ENCODE measurements around the gene WDSUB1.

Gene WDSUB1

DNA sequence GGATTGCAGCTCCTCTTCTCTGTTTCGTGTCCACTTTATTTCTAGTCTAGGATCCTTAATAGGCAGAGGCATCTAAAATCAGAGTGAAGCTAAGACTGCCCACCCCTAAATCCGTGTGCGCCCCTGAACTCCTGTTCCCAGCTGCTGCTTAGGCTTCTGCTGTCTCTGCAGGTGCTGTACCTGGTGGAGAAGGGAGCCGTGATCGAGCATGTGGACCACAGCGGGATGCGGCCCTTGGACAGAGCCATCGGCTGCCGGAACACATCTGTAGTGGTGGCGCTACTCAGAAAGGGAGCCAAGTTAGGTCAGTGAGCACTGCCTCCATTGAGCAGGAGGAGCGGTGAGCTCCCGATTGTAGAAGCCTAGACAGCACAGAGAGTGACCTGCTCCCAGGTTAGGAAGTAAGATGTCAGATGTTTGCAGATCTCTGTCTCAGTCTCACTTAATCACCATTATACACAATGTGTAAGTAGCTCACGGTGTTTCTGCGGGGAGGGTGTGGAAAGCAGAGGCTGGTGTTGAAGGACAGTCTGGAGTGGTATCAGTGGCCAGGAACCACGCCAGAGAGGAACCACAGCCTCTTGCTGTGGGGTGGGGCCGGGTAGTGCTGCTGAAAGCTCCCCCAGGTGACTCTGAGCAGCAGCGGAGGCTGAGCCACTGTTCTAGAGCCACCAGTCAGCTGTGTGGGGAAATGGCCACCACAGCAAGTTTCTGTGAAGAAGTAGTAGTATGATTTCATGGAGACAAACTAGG, 62.3 kb downstream of the WDSUB1 start:
- H3K4me2 ChIP-seq, result no peak overlapping the region
- no peaks in the 10 kb centered on the region for H3K27me3 ChIP-seq
- peaks cover 5 to 33% (median 16%) of the 10 kb centered on the region in 10 experiments; a peak in 17 of 20 replicates for H3K4me1 ChIP-seq
- H3K4me3 ChIP-seq, result no peak overlapping the region
- no peak for TF ChIP-seq Cebpa-rat (IDR thresholded peaks at IDR 0.05)
- H4K20me1 ChIP-seq, result no peaks in the 10 kb centered on the region
- peaks cover 0 to 2% (median 0%) of the 10 kb centered on the region in 11 experiments; a peak in 1 of 22 replicates for H3K36me3 ChIP-seq
- H3K9me3 ChIP-seq (replicated peaks in 1 of 11), result no peaks in the 10 kb centered on the region
- H3K9ac ChIP-seq, result no peak overlapping the region
- H3K27ac ChIP-seq, result no peak overlapping the region

DNA sequence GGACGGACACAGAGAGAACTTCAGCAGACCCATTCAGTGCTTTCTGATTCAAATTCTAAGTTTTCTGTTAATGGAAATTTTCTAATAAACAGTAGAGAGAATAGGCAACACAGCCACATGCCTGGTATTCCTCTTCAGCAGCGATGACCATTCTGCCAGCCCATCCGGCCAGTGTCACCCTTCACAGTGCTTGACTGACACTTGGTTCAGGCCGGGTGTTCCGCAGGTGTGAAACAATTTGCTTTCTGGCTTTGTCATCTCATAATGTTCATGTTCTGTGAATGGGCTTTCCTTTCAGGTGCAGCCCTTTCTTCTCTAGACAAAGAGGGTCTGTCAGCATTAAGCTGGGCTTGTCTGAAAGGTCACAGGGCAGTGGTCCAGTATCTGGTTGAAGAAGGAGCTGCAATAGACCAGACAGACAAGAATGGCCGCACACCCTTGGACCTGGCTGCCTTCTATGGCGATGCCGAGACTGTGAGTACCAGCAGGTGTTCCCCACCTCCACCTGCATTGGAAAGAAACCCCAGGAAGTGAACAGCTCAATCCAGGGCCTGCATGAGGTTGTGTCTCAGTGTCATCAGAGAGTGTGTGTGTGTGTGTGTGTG, 67.0 kb downstream of the WDSUB1 start:
- H3K4me1 ChIP-seq, result peaks cover 0 to 11% (median 0%) of the 10 kb centered on the region in 10 experiments; a peak in 4 of 20 replicates
- H3K27ac ChIP-seq, result no peak overlapping the region
- H3K9me3 ChIP-seq (replicated peaks in 1 of 11), result peaks cover 0 to 15% (median 10%) of the 10 kb centered on the region in 11 experiments; a peak in 16 of 22 replicates
- no peak for TF ChIP-seq Cebpa-rat (IDR thresholded peaks at IDR 0.05)
- H4K20me1 ChIP-seq, result no peaks in the 10 kb centered on the region
- H3K36me3 ChIP-seq, result no peaks in the 10 kb centered on the region
- no peak overlapping the region for H3K4me2 ChIP-seq
- no peaks in the 10 kb centered on the region for H3K27me3 ChIP-seq
- no peak overlapping the region for H3K9ac ChIP-seq
- H3K4me3 ChIP-seq, result no peak overlapping the region

DNA sequence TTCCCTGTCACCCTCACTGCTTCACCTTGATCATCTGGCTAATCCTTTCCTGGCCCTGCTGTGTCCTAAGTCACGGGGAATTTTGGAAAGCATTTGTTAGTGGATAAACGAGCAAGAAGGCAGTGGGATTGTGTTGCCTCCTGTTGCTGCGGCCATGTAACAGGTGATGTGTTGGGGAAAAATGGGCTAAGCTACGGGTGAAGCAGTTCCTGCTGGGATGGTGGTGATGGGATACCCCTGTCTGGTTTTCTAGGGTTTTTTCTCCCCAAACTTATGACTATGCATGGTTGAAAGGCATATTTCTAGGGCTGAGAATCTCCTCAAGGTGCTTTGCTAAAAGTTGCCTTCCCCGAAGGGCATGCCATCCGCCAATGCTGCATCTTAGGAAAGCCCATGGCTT, 68.1 kb downstream of the WDSUB1 start:
- no peak for TF ChIP-seq Cebpa-rat (IDR thresholded peaks at IDR 0.05)
- Histone ChIP-seq H3K4me2 (no peak overlapping the region), H3K9ac (no peak overlapping the region), H4K20me1 (no peaks in the 10 kb centered on the region), H3K36me3 (no peaks in the 10 kb centered on the region), H3K4me1 (peaks cover 0 to 21% (median 1%) of the 10 kb centered on the region in 10 experiments; a peak in 9 of 20 replicates), H3K9me3 (replicated peaks in 1 of 11) (peaks cover 0 to 15% (median 10%) of the 10 kb centered on the region in 11 experiments; a peak in 16 of 22 replicates), H3K27me3 (no peaks in the 10 kb centered on the region), H3K4me3 (no peak overlapping the region), H3K27ac (no peak overlapping the region)

DNA sequence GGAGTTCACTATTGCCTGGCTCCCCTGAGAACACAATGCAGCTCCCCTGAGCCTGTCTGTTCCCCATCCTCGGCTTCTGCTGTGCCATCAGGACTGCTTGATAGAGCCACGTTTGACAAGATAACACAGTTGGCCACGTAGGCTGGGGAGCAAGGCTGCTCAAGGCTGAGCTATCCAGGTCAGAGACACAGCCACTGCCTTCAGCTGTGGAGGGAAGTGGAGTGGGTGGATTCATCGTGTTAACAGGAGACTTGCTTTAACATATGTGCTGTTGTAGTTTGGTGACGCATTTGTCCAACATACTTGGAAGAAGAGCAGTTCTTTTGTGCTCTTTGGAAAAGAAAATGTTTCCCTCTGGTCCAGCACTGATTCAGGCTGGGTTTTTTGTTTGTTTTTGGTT, 68.8 kb downstream of the WDSUB1 start:
- Histone ChIP-seq H3K9ac (no peak overlapping the region), H4K20me1 (no peaks in the 10 kb centered on the region), H3K36me3 (no peaks in the 10 kb centered on the region)

DNA sequence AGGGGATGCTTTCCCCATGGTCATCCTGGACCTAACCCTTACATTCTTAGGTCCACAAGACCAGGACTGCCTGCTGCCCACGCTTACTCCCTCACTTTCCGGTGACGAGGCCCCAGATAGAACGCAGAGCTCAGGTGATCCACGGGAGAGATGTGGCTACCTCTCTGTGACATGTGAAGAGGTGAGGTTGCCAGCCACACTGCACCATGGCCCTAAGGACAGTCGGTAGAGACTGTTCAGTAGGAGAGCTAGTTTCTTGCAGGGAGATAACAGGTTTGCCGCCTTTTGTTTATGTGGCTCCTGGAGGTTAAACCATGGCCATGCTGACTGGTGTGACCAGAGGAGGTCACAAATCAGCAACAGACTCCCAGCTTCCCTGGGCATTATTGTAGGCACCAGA, 71.4 kb downstream of the WDSUB1 start:
- peaks cover 11 to 54% (median 30%) of the 10 kb centered on the region in 10 experiments for H3K4me1 ChIP-seq
- no peaks in the 10 kb centered on the region for H3K27me3 ChIP-seq
- H3K27ac ChIP-seq, result no peak overlapping the region
- H3K36me3 ChIP-seq, result no peaks in the 10 kb centered on the region
- H3K9me3 ChIP-seq (replicated peaks in 1 of 11), result peaks cover 0 to 15% (median 10%) of the 10 kb centered on the region in 11 experiments; a peak in 16 of 22 replicates
- H3K4me3 ChIP-seq, result no peak overlapping the region
- no peak for TF ChIP-seq Cebpa-rat (IDR thresholded peaks at IDR 0.05)
- H3K4me2 ChIP-seq, result no peak overlapping the region
- no peaks in the 10 kb centered on the region for H4K20me1 ChIP-seq
- no peak overlapping the region for H3K9ac ChIP-seq

More for the DNA sequence above, 68.8 kb downstream of the WDSUB1 start:
- Histone ChIP-seq H3K9me3 (replicated peaks in 1 of 11) (peaks cover 0 to 15% (median 10%) of the 10 kb centered on the region in 11 experiments; a peak in 16 of 22 replicates), H3K27ac (no peak overlapping the region), H3K27me3 (no peaks in the 10 kb centered on the region), H3K4me3 (no peak overlapping the region), H3K4me2 (no peak overlapping the region), H3K4me1 (peaks cover 0 to 28% (median 8%) of the 10 kb centered on the region in 10 experiments; a peak in 14 of 20 replicates)
- TF ChIP-seq Cebpa-rat (IDR thresholded peaks at IDR 0.05), result no peak

DNA sequence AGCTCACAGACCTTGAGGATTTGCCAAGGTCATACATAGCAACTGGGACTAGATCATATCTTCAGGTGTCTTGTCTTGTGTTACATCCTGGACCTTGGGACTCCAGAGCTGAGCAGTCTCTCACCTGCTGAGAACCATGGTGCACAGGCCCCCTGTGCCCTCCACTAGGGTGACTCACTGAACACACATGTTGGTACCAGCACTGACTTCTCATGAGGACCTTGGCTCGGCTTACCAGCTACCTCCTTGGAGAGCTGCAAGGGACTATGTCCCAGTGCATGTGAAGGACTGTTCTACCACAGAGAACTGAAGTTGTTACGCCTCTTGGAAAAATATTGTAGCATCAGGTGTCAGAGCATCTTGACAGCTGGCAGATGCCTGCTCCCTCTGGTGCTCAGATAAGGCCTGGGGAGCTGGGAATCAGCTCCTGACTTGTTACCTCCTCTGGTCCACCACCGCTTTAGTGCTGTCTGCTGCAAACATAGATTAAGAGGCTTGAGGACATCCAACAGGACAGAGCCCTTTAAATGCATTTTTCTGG, 72.1 kb downstream of the WDSUB1 start:
- TF ChIP-seq Cebpa-rat (IDR thresholded peaks at IDR 0.05), result no peak
- H3K4me3 ChIP-seq, result no peak overlapping the region
- H3K27me3 ChIP-seq, result no peaks in the 10 kb centered on the region
- H3K4me1 ChIP-seq, result peaks cover 15 to 61% (median 37%) of the 10 kb centered on the region in 10 experiments
- H4K20me1 ChIP-seq, result no peaks in the 10 kb centered on the region
- no peak overlapping the region for H3K9ac ChIP-seq
- no peak overlapping the region for H3K27ac ChIP-seq
- H3K4me2 ChIP-seq, result no peak overlapping the region; a peak in 1 of 22 replicates
- H3K36me3 ChIP-seq, result no peaks in the 10 kb centered on the region
- peaks cover 0 to 15% (median 10%) of the 10 kb centered on the region in 11 experiments; a peak in 16 of 22 replicates for H3K9me3 ChIP-seq (replicated peaks in 1 of 11)

DNA sequence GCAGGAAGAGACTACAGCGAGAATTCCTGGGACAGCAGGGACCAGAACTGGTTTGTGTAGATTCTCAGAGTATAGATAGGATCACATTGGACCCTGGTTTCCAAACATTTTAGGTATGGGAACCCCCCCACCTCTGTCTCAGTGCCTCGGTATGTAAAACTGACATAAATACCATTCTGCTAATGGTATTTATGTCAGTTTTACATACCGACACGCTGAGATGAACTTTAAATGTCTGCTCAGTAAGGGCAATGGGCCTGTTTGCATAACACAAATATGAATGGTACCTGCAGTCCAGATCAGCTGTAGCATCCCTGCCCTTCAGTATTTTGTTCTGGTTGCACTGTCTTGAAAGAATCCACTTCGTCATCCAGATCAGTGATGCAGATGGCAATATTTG, 73.2 kb downstream of the WDSUB1 start:
- Histone ChIP-seq H4K20me1 (no peaks in the 10 kb centered on the region), H3K36me3 (no peaks in the 10 kb centered on the region), H3K4me3 (no peak overlapping the region), H3K9ac (no peak overlapping the region), H3K4me1 (peaks cover 15 to 67% (median 41%) of the 10 kb centered on the region in 10 experiments), H3K9me3 (replicated peaks in 1 of 11) (peaks cover 0 to 15% (median 10%) of the 10 kb centered on the region in 11 experiments; a peak in 16 of 22 replicates), H3K27ac (peak overlapping the region in 1 of 11 experiments; percentile 71; a peak in 1 of 22 replicates), H3K27me3 (no peaks in the 10 kb centered on the region), H3K4me2 (peak overlapping the region in 6 of 11 experiments; percentile 68 to 81 (median 76); a peak in 10 of 22 replicates)
- TF ChIP-seq Cebpa-rat (IDR thresholded peaks at IDR 0.05), result no peak

DNA sequence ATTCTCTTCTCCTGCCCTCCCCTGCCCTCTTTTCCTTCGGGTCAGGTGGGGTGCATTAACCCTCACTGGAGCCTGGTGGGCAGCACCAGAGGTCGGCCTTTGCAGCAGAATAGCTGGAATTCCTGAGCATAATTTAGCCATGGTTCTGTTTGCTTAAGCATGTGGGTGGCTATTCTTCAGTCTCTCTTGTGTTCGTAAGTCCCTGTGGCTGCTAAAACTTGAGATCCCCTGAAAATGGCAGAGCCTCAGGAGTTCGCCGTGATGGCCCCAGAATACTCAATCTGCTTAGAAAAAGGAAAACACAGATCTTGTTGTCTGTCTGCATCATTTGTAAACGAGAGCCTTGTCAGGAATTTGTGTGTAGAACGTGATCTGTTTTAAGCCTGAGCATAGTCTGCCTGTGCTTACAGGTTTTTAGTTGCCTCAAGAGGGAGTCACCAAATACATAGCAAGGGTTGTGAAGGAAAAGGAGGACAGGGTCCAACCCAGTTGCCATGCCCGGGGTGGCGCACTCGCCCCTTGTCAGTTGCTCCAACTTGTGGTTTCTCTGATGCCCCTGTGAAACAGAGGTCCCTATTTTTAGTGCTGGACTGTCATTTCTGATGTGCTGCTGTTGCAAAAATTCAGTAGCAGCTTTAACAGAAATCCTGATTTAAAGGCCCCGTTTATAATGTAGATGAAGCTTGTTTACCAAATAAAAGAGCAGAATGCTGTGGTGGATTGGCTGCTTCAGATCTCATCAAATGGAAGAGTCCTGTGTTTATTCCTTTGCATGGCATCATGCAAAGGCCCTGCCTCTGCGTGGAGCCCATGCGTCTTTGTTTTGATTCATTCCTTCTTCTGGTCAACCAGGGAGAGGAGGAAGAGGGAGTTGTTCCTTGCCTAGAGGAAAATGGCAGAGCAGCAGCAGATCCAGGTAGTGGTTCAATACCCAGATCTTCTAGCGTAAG, 74.8 kb downstream of the WDSUB1 start:
- Histone ChIP-seq H4K20me1 (no peaks in the 10 kb centered on the region), H3K9me3 (replicated peaks in 1 of 11) (peaks cover 0 to 7% (median 4%) of the 10 kb centered on the region in 11 experiments; a peak in 8 of 22 replicates), H3K36me3 (no peaks in the 10 kb centered on the region), H3K4me3 (no peak overlapping the region; a peak in 1 of 20 replicates), H3K9ac (peak overlapping the region in 4 of 11 experiments; percentile 23 to 58 (median 30); a peak in 8 of 22 replicates), H3K27ac (peak overlapping the region in 7 of 11 experiments; percentile 17 to 71 (median 43); a peak in 11 of 22 replicates), H3K4me1 (peaks cover 15 to 67% (median 41%) of the 10 kb centered on the region in 10 experiments), H3K4me2 (peak overlapping the region; percentile 45 to 81 (median 68)), H3K27me3 (no peaks in the 10 kb centered on the region)
- TF ChIP-seq Cebpa-rat (IDR thresholded peaks at IDR 0.05), result no peak

Measured in BLaER1 treated with 17β-estradiol and CSF1 and Interleukin-3, amounts not matched to agents 10 nM and 100 nM (cell line).